HG02610 (cell line): ENCODE data around the gene PKN1.
"Not testable (repeated sequence)": the region's sequence is repeated elsewhere in the genome, so short reads cannot be mapped to it uniquely, and the experiment has no call there.

Experiments used
- ATAC-seq: cut with Tn5 transposase; IDR thresholded peaks from one replicate; pipeline ENCODE4 v1.9.1; 2021; ENCODE audit warnings: mild to moderate bottlenecking, moderate library complexity; ENCODE audit not compliant: unreplicated experiment

Gene PKN1

GRCh38 chr19:14479309-14479974 is 46.3 kb downstream of the PKN1 start:
- ATAC-seq: no peak

- ATAC-seq: no peak
Observed at GRCh38 chr19:14479975-14480699, 47.0 kb downstream of the PKN1 start.

GRCh38 chr19:14480700-14481079 is 47.6 kb downstream of the PKN1 start:
- ATAC-seq: no peak

- no peak for ATAC-seq
Observed at GRCh38 chr19:14482172-14482941, 49.3 kb downstream of the PKN1 start.

- no peak for ATAC-seq
Observed at GRCh38 chr19:14487370-14488125, 54.4 kb downstream of the PKN1 start.

- no peak for ATAC-seq
Observed at GRCh38 chr19:14492756-14493337, 59.7 kb downstream of the PKN1 start.

GRCh38 chr19:14494411-14494810 is 61.3 kb downstream of the PKN1 start:
- no peak for ATAC-seq

- ATAC-seq: no peak
Observed at GRCh38 chr19:14494910-14495671, 62.0 kb downstream of the PKN1 start.

- ATAC-seq: no peak
Observed at GRCh38 chr19:14495672-14496028, 62.5 kb downstream of the PKN1 start.

GRCh38 chr19:14496029-14496833 is 63.1 kb downstream of the PKN1 start, which contains the start of gene GIPC1:
Gene GIPC1 (minus strand): TSS chr19:14496127. CDS start chr19:14482976, 13,151 bp downstream.
- ATAC-seq: peak; percentile 75

GRCh38 chr19:14496834-14497227 is 63.7 kb downstream of the PKN1 start:
- ATAC-seq: no peak

GRCh38 chr19:14497228-14497921 is 64.3 kb downstream of the PKN1 start:
- ATAC-seq: no peak

GRCh38 chr19:14502334-14503092 is 69.4 kb downstream of the PKN1 start:
- ATAC-seq: no peak

GRCh38 chr19:14503285-14503684 is 70.2 kb downstream of the PKN1 start:
- no peak for ATAC-seq

- not testable (repeated sequence) for ATAC-seq
Observed at GRCh38 chr19:14504575-14504974, 71.5 kb downstream of the PKN1 start.

- no peak for ATAC-seq
Observed at GRCh38 chr19:14505488-14506239, 72.6 kb downstream of the PKN1 start.
